Stimulated activated CD4-positive, alpha-beta T cell treated with anti-CD3 and anti-CD28 coated beads, Interleukin-1b, Interleukin-23, amount 100 ng/mL, for 48 hours (primary cell): ENCODE measurements around the gene MIA3.

Experiments used
- DNase-seq: peaks from one replicate; pipeline ENCODE4 v3.0.0-alpha.2; 2020

Gene MIA3

GRCh38 chr1:222680080-222680479 lies 62.2 kb downstream of the MIA3 start:
- no peak for DNase-seq

DNA sequence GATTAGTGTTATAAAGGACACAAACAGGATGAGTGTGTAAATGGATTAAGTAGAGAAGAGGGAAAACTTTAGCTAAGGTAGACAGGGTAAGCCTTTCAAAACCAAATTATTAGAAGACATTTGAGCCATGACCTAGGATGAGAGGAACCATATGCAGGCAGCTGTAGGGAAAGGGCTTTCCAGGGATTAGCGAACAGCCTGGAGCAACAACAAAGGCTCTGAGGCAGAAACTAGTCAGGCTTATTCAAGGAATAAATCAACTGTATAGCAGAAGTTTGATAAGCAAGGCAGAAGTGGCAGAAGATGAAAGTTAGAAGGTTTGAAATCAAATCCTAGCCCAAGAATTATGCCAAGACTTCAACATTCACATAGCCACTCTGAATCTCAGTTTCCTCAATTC lies 73.1 kb downstream of the MIA3 start:
- no peak for DNase-seq

- DNase-seq, result no peak
Measured at GRCh38 chr1:222694927-222695326, 77.0 kb downstream of the MIA3 start.

GRCh38 chr1:222696741-222697140 lies 78.8 kb downstream of the MIA3 start:
- DNase-seq, result no peak

GRCh38 chr1:222697203-222697602 lies 79.3 kb downstream of the MIA3 start:
- no peak for DNase-seq

DNA sequence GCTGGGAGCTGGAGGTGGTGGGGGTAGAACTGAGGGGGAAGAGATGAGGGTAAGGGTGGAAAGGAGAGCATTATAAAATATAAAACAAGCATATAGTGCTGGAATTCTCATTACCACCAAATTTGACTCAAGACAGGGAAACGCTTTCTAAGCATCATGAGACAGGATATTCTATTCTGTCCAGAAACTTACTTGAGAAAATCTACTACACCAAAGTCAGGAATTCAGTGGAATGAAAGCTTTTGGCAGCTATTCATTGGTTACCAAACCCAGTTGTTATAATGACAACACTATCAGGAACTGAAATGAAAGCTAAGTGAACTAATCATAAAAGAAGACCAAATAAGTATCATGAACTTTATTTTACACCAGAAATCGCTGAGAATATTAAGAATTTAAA lies 79.9 kb downstream of the MIA3 start:
- DNase-seq, result no peak

DNA sequence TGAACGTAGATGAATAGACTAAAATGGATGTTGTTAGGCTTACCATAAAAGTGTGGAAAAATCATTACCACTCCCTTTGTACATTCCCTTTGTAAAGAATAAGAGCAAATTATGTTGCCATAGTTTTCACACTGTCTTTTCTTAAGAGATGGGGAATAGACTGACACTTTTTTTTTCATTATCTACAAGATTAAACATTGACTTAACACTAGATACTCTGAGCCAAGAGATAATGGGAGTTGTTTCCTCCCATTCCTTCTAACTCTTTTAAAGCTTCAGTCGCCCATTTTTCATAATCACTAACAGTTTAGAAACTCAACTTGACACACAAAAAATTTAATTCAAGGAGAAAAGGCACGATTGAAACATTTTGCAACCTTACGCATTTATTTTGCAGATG lies 84.3 kb downstream of the MIA3 start:
- DNase-seq, result no peak

DNA sequence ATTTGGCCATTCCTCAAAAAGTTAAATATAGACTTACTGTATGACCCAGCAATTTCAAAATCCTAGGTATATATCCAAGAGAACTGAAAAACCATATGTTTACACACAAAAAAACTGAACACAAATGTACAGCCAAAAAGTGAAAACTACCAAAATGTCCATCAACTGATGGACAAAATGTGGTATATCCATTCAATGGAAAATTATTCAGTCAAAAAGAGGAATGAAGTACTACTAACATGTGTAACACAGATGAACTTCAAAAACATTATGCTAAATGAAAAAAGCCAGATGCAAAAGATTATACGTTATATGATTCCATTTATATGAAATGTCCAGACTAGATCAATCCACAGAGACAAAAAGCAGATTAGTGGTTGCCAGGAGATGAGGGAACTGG lies 86.4 kb downstream of the MIA3 start:
- DNase-seq, result no peak

DNA sequence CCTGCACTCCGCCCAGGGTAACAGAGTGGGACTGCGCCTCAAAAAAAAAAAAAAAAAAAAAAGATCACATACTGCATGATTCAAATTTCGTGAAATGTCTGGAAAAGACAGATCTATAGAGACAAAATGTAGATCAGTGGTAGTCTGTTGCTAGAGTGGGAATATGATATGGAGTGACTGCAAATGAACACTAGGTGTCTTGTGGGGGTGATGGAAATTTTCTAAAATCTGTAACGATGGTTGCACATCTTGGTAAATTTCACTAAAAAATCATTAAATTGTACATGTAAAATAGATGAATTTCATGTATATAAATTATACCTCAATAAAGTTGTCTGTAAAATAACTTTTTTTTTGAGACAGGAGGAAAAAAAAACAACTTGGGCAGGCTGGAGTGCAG lies 88.9 kb downstream of the MIA3 start:
- DNase-seq, result no peak

DNA sequence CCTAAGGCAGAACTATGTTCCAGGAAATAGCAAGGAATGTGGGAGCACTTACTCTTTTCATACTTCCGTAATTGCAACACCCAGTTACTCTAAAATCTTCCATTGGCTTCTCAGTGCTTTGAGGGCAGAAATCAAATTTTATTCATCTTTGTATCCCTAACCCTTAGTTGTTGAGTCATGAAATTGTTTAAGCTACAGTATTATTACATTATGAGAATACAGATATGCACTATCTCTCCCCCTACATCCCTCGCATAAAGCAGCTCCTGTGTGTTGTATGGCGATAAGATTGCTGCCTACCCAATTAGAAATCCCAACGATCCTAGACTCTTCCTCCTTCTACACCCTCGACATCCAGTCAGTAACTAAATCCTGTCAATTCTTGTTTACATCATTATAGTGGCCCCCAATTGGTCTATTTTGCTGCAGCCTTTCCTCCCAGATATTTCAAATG lies 91.8 kb downstream of the MIA3 start:
- DNase-seq, result no peak

GRCh38 chr1:222711319-222712252 lies 93.7 kb downstream of the MIA3 start:
- peak; percentile 54 for DNase-seq

GRCh38 chr1:222712253-222713090 lies 94.6 kb downstream of the MIA3 start, which contains the start of the genes AIDA and BROX:
AIDA (minus strand) TSS chr1:222712491; CDS start chr1:222712317, 174 bp downstream.
BROX (plus strand) TSS chr1:222712564; CDS start chr1:222715700, 3,136 bp downstream.
- DNase-seq, result peak; percentile 92

- peak; percentile 89 for DNase-seq
Measured at GRCh38 chr1:222713091-222713961, 95.4 kb downstream of the MIA3 start.

- DNase-seq, result no peak
Measured at GRCh38 chr1:222716393-222716792, 98.5 kb downstream of the MIA3 start.
